ENCODE results near the gene UIMC1. TPM values are rescaled to one million over a fixed set of nuclear protein-coding genes. Genes with fewer than 3 reads are reported as not detected.

The UIMC1 gene
- polyA plus RNA-seq, 1 donor (not counting 4 experiments of a cell fraction or from before 2014, with no cell fraction given): 29.0 TPM

DNA sequence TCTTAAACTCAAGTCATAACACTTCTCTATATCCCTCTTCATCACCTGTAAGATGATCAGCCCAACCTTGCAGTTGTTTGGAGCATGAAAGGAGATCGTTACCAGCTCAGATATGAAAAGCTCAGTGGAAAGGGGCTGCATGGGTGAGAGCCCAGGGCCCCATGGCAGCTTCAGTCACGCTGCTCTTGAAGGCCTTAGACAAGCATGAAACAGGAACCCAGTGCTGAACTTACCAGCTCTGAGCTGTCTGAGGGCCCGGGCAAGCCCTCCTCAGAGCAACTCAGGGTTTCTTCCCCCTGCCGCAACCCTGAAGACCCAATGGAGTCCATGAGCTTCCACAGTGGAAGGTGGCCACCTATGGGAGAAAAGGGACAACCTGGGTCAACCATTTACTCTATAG, 110.7 kb downstream of the UIMC1 start:
- no peak overlapping the region for H2AFZ ChIP-seq (ENCODE audit: control insufficient read depth, low read length)
- no peaks in the 10 kb centered on the region for H3K4me1 ChIP-seq (ENCODE audit: control insufficient read depth, extremely low read depth, insufficient read depth, low read length)
- no peak for DNase-seq (ENCODE audit: low read depth, low spot score)
- TF ChIP-seq, protein P1, sequence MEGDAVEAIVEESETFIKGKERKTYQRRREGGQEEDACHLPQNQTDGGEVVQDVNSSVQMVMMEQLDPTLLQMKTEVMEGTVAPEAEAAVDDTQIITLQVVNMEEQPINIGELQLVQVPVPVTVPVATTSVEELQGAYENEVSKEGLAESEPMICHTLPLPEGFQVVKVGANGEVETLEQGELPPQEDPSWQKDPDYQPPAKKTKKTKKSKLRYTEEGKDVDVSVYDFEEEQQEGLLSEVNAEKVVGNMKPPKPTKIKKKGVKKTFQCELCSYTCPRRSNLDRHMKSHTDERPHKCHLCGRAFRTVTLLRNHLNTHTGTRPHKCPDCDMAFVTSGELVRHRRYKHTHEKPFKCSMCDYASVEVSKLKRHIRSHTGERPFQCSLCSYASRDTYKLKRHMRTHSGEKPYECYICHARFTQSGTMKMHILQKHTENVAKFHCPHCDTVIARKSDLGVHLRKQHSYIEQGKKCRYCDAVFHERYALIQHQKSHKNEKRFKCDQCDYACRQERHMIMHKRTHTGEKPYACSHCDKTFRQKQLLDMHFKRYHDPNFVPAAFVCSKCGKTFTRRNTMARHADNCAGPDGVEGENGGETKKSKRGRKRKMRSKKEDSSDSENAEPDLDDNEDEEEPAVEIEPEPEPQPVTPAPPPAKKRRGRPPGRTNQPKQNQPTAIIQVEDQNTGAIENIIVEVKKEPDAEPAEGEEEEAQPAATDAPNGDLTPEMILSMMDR (optimal IDR thresholded peaks at IDR 0.05 in 1 of 3, IDR thresholded peaks at IDR 0.05 in 1 of 3, conservative IDR thresholded peaks at IDR 0.05 in 1 of 3; ENCODE audit: extremely low read depth in 1 of 3, insufficient read depth in 2 of 3, low read length in 3 of 3): no peak
- no peak for TF ChIP-seq EZH2 (IDR thresholded peaks at IDR 0.05; ENCODE audit: low read length)
- dilution Hi-C loops (cut with MboI; ENCODE audit: extremely low pct_ligation_motif_present, low sequenced_read_pairs): no loop called here
- H3K9ac ChIP-seq (ENCODE audit: control insufficient read depth, extremely low read depth, insufficient read depth, low read length): no peak overlapping the region
- H3K27ac ChIP-seq (ENCODE audit: control insufficient read depth, insufficient read depth, low read length): no peak overlapping the region
- H3K9me3 ChIP-seq (ENCODE audit: control insufficient read depth, low read depth, low read length): no peaks in the 10 kb centered on the region
- no peaks in the 10 kb centered on the region for H3K36me3 ChIP-seq (ENCODE audit: control insufficient read depth in 2 of 2, extremely low read depth in 1 of 2, insufficient read depth in 2 of 2, low read length in 2 of 2)
- H3K4me3 ChIP-seq (ENCODE audit: control insufficient read depth in 2 of 3, extremely low read depth in 1 of 3, insufficient read depth in 2 of 3, low read depth in 1 of 3, low read length in 3 of 3): no peak overlapping the region
- no peak overlapping the region for H3K4me2 ChIP-seq (ENCODE audit: control insufficient read depth, extremely low read depth, insufficient read depth, low read depth, low read length)
- no peaks in the 10 kb centered on the region for H4K20me1 ChIP-seq (ENCODE audit: control insufficient read depth, extremely low read depth, insufficient read depth, low read length)
- H3K27me3 ChIP-seq (ENCODE audit: control insufficient read depth, extremely low read depth, insufficient read depth, low read length): peaks cover 7% of the 10 kb centered on the region
- H3K9me1 ChIP-seq (ENCODE audit: control insufficient read depth, extremely low read depth, insufficient read depth, low read length): no peaks in the 10 kb centered on the region
- FAIRE-seq: no peak
- no peaks in the 10 kb centered on the region for H3K79me2 ChIP-seq (ENCODE audit: control insufficient read depth, insufficient read depth, low read length)

DNA sequence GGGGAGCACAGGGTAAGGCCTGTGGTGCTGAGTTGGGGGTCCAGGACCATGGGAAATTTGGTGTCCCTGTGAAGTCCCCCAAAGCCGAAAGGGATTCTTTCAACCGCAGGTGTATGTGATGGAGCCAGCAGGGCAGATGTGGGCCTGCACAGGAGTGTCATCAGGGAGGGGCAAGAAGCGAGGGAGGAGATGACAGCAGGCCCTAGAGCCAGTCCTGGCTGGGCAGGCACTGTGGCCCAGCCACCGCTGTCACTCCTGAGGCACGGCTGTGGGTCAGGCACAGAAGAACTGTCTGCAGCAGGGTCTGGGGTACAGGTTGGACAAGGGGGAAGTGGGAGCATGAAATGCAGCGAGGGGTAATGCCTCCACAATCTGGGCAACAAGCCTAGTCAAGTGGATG, 112.3 kb downstream of the UIMC1 start:
- FAIRE-seq (no peak), DNase-seq (ENCODE audit: low read depth, low spot score) (no peak)
- TF ChIP-seq, protein P1 (optimal IDR thresholded peaks at IDR 0.05 in 1 of 3, IDR thresholded peaks at IDR 0.05 in 1 of 3, conservative IDR thresholded peaks at IDR 0.05 in 1 of 3; ENCODE audit: extremely low read depth in 1 of 3, insufficient read depth in 2 of 3, low read length in 3 of 3): no peak
- no peak for TF ChIP-seq EZH2 (IDR thresholded peaks at IDR 0.05; ENCODE audit: low read length)
- Histone ChIP-seq H3K4me3 (ENCODE audit: control insufficient read depth in 2 of 3, extremely low read depth in 1 of 3, insufficient read depth in 2 of 3, low read depth in 1 of 3, low read length in 3 of 3) (no peak overlapping the region), H3K27me3 (ENCODE audit: control insufficient read depth, extremely low read depth, insufficient read depth, low read length) (peaks cover 10% of the 10 kb centered on the region), H2AFZ (ENCODE audit: control insufficient read depth, low read length) (no peak overlapping the region), H3K36me3 (ENCODE audit: control insufficient read depth in 2 of 2, extremely low read depth in 1 of 2, insufficient read depth in 2 of 2, low read length in 2 of 2) (no peaks in the 10 kb centered on the region), H3K27ac (ENCODE audit: control insufficient read depth, insufficient read depth, low read length) (no peak overlapping the region), H3K4me2 (ENCODE audit: control insufficient read depth, extremely low read depth, insufficient read depth, low read depth, low read length) (no peak overlapping the region), H3K9me1 (ENCODE audit: control insufficient read depth, extremely low read depth, insufficient read depth, low read length) (no peaks in the 10 kb centered on the region), H3K79me2 (ENCODE audit: control insufficient read depth, insufficient read depth, low read length) (no peaks in the 10 kb centered on the region), H3K9ac (ENCODE audit: control insufficient read depth, extremely low read depth, insufficient read depth, low read length) (no peak overlapping the region), H3K4me1 (ENCODE audit: control insufficient read depth, extremely low read depth, insufficient read depth, low read length) (no peaks in the 10 kb centered on the region), H3K9me3 (ENCODE audit: control insufficient read depth, low read depth, low read length) (no peaks in the 10 kb centered on the region), H4K20me1 (ENCODE audit: control insufficient read depth, extremely low read depth, insufficient read depth, low read length) (no peaks in the 10 kb centered on the region)
- dilution Hi-C loops (cut with MboI; ENCODE audit: extremely low pct_ligation_motif_present, low sequenced_read_pairs): no loop called here
